Neural cell (in vitro differentiated cells): ENCODE measurements around the gene POLD1. TPM values are rescaled to one million over a fixed set of nuclear protein-coding genes. Genes with fewer than 3 reads are reported as not detected.

Experiments used
- H2AFZ ChIP-seq: fragments of 200-600, 300-800 bp; sonication (generic), shearing (Covaris generic); 2 replicates; pipeline ENCODE4 v1.6.0; 2014; ENCODE audit warnings: low read depth, mild to moderate bottlenecking, antibody characterized with exemption, low read length, moderate library complexity
- H3F3A ChIP-seq: fragments of 200-600 bp; shearing (Covaris generic); 2 replicates; pipeline ENCODE4 v1.6.1; 2016; ENCODE audit warnings: mild to moderate bottlenecking, moderate library complexity, mixed read lengths, antibody characterized with exemption, low read length; ENCODE audit not compliant: insufficient read depth, poor library complexity, severe bottlenecking
- H3K27ac ChIP-seq: fragments of 200-600, 300-800 bp; sonication (generic), shearing (Covaris generic); 2 replicates; pipeline ENCODE4 v1.5.1; 2014; ENCODE audit warnings: mild to moderate bottlenecking, low read length, moderate library complexity
- H3K27me3 ChIP-seq: fragments of 300-800, 200-600 bp; sonication (generic), shearing (Covaris generic); 2 replicates; pipeline ENCODE4 v1.6.0; 2014; ENCODE audit warnings: mild to moderate bottlenecking, low read depth, low read length, moderate library complexity; ENCODE audit not compliant: insufficient read depth
- H3K36me3 ChIP-seq: fragments of 300-800, 200-600 bp; sonication (generic), shearing (Covaris generic); 2 replicates; pipeline ENCODE4 v1.5.1; 2014; ENCODE audit warnings: mild to moderate bottlenecking, antibody characterized with exemption, low read length, moderate library complexity; ENCODE audit not compliant: insufficient read depth
- H3K4me2 ChIP-seq: fragments of 300-800, 200-600 bp; sonication (generic), shearing (Covaris generic); 2 replicates; pipeline ENCODE4 v1.6.0; 2014; ENCODE audit warnings: mild to moderate bottlenecking, low read length
- H3K4me3 ChIP-seq: fragments of 300-800, 200-600 bp; sonication (generic), shearing (Covaris generic); 2 replicates; pipeline ENCODE4 v1.5.1; 2014; ENCODE audit warnings: mild to moderate bottlenecking, low read length, moderate library complexity
- H3K79me2 ChIP-seq: fragments of 200-600 bp; shearing (Covaris generic); replicated peaks from 2 replicates; pipeline ENCODE4 v1.6.0; 2014; ENCODE audit warnings: mild to moderate bottlenecking, low read length, moderate library complexity; ENCODE audit not compliant: insufficient read depth
- H3K9ac ChIP-seq: fragments of 300-800, 200-600 bp; sonication (generic), shearing (Covaris generic); 2 replicates; pipeline ENCODE4 v1.6.1; 2016; ENCODE audit warnings: mild to moderate bottlenecking, low read length, mixed read lengths
- H3K9me2 ChIP-seq: fragments of 200-600 bp; shearing (Covaris generic); 2 replicates; pipeline ENCODE4 v1.6.1; 2016; ENCODE audit warnings: mild to moderate bottlenecking, low read length, mixed read lengths; ENCODE audit not compliant: insufficient read depth
- H3K9me3 ChIP-seq: fragments of 200-600, 300-800 bp; sonication (generic), shearing (Covaris generic); 2 replicates; pipeline ENCODE4 v1.6.1; 2016; ENCODE audit warnings: mild to moderate bottlenecking, mixed run types, low read length, moderate library complexity, mixed read lengths
- H4K20me1 ChIP-seq: fragments of 200-600 bp; shearing (Covaris generic); 2 replicates; pipeline ENCODE4 v1.6.1; 2016; ENCODE audit warnings: mild to moderate bottlenecking, mixed run types; ENCODE audit not compliant: insufficient read depth
- EP300 ChIP-seq: fragments of 450-650 bp; conservative IDR thresholded peaks from 2 replicates; pipeline ENCODE4 v1.6.1; 2014; ENCODE audit warnings: antibody characterized with exemption, mild to moderate bottlenecking, moderate library complexity; ENCODE audit not compliant: poor library complexity, severe bottlenecking
- EZH2 ChIP-seq: fragments of 200-600, 300-800 bp; shearing (Covaris generic), sonication (generic); IDR thresholded peaks from 2 replicates; pipeline ENCODE4 v1.6.1; 2014; ENCODE audit warnings: antibody characterized with exemption, low read length, borderline replicate concordance, mild to moderate bottlenecking; ENCODE audit not compliant: insufficient read depth, poor library complexity, severe bottlenecking
- MXI1 ChIP-seq: fragments of 450-650 bp; conservative IDR thresholded peaks from 2 replicates; pipeline ENCODE4 v1.6.1; 2014; ENCODE audit warnings: antibody characterized with exemption, mild to moderate bottlenecking; ENCODE audit not compliant: poor library complexity, severe bottlenecking
- POLR2AphosphoS5 ChIP-seq: IDR thresholded peaks from 2 replicates; pipeline ENCODE4 v1.6.1; 2012
- RAD21 ChIP-seq: fragments of 450-650 bp; conservative IDR thresholded peaks from 2 replicates; pipeline ENCODE4 v1.6.1; 2014; ENCODE audit warnings: antibody characterized with exemption, mild to moderate bottlenecking, moderate library complexity
- REST ChIP-seq: IDR thresholded peaks from 2 replicates; pipeline ENCODE4 v1.6.1; 2012; ENCODE audit warnings: borderline replicate concordance
- SMC3 ChIP-seq: fragments of 450-650 bp; conservative IDR thresholded peaks from 2 replicates; pipeline ENCODE4 v1.6.1; 2014; ENCODE audit warnings: antibody characterized with exemption, mild to moderate bottlenecking, moderate library complexity; ENCODE audit not compliant: poor library complexity
- TAF1 ChIP-seq: IDR thresholded peaks from 2 replicates; pipeline ENCODE4 v1.6.1; 2012; ENCODE audit warnings: low read depth
- polyA plus RNA-seq: library from polyadenylated mRNA; depleted of rRNA; stranded (reverse); fragments of >200 nt; gene quantifications from 2 replicates; pipeline ENCODE4 v1.2.3, GENCODE V29; 2014
- TF ChIP-seq, protein P1 (sequence below): fragments of 450-650 bp; IDR thresholded peaks from 2 replicates; pipeline ENCODE4 v1.5.1; 2014; ENCODE audit warnings: antibody characterized with exemption, mild to moderate bottlenecking, moderate library complexity; ENCODE audit not compliant: poor library complexity, severe bottlenecking

POLD1 gene
- polyA plus RNA-seq, 1 donor from 2014 or later: 13.1 TPM

DNA sequence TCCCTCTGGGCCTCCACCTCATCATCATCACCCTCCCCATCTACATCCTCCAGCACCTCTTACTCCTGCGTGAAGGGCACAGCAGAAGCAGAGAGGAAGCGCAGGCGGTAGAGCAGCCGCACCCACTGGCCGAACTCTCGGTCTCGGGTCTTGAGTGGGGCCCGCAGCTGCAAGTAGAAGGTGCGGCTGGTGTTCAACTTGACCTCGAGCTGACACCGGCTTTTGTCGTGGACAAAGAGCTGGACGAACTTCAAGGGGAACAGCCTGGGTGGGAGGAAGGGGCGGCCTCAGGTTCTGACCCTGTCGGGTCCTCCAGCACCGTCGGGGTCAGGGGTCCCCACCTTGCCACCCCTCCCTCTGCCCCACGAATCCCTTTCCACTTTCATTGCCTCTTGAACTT is 83.4 kb downstream of the POLD1 start:
- Histone ChIP-seq H3K9me2 (no peaks in the 10 kb centered on the region), H3F3A (no peaks in the 10 kb centered on the region), H3K4me3 (no peak overlapping the region), H3K36me3 (no peaks in the 10 kb centered on the region), H2AFZ (no peak overlapping the region), H4K20me1 (no peaks in the 10 kb centered on the region), H3K79me2 (no peaks in the 10 kb centered on the region), H3K27ac (no peak overlapping the region), H3K4me2 (no peak overlapping the region), H3K9me3 (no peaks in the 10 kb centered on the region), H3K9ac (no peak overlapping the region), H3K27me3 (no peaks in the 10 kb centered on the region)
- TF ChIP-seq EP300: no peak
- TF ChIP-seq EZH2: no peak
- TF ChIP-seq, protein P1, sequence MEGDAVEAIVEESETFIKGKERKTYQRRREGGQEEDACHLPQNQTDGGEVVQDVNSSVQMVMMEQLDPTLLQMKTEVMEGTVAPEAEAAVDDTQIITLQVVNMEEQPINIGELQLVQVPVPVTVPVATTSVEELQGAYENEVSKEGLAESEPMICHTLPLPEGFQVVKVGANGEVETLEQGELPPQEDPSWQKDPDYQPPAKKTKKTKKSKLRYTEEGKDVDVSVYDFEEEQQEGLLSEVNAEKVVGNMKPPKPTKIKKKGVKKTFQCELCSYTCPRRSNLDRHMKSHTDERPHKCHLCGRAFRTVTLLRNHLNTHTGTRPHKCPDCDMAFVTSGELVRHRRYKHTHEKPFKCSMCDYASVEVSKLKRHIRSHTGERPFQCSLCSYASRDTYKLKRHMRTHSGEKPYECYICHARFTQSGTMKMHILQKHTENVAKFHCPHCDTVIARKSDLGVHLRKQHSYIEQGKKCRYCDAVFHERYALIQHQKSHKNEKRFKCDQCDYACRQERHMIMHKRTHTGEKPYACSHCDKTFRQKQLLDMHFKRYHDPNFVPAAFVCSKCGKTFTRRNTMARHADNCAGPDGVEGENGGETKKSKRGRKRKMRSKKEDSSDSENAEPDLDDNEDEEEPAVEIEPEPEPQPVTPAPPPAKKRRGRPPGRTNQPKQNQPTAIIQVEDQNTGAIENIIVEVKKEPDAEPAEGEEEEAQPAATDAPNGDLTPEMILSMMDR: no peak
- no peak for TF ChIP-seq SMC3
- TF ChIP-seq TAF1: no peak
- no peak for TF ChIP-seq RAD21
- TF ChIP-seq POLR2AphosphoS5: no peak
- no peak for TF ChIP-seq REST
- no peak for TF ChIP-seq MXI1

Other genes starting within 250 kb of the POLD1 start
- gene IZUMO2, start 221.1 kb upstream of the POLD1 start, polyA plus RNA-seq: not detected in 2 replicates
- gene MYH14, start 180.7 kb upstream of the POLD1 start, polyA plus RNA-seq: not detected in 2 replicates
- gene KCNC3, start 55.0 kb upstream of the POLD1 start, polyA plus RNA-seq: 0.97 and 1.1 TPM in 2 replicates
- gene NAPSA, start 18.7 kb upstream of the POLD1 start, polyA plus RNA-seq: 2.2 TPM in 1 of 2 replicates, not detected in the other
- gene NR1H2, start 7.9 kb upstream of the POLD1 start, polyA plus RNA-seq: 18.5 and 27.7 TPM in 2 replicates
- gene SPIB, start 34.6 kb downstream of the POLD1 start, polyA plus RNA-seq: not detected in 2 replicates
- gene MYBPC2, start 48.5 kb downstream of the POLD1 start, polyA plus RNA-seq: not detected in 2 replicates
- 233 and 270 TPM in 2 replicates for gene EMC10, start 92.2 kb downstream of the POLD1 start, polyA plus RNA-seq
- 3.3 and 6.5 TPM in 2 replicates for gene GARIN5A, start 92.5 kb downstream of the POLD1 start, polyA plus RNA-seq
- 6.6 and 10.7 TPM in 2 replicates for gene JOSD2, start 126.8 kb downstream of the POLD1 start, polyA plus RNA-seq
- 0.98 TPM in 1 of 2 replicates, not detected in the other for gene ASPDH, start 129.6 kb downstream of the POLD1 start, polyA plus RNA-seq
- 83.1 and 98.9 TPM in 2 replicates for gene LRRC4B, start 184.1 kb downstream of the POLD1 start, polyA plus RNA-seq